IPS-NIHi11 (cell line): ENCODE results near the gene TMEM214.

Experiments used
- DNase-seq: peaks from one replicate; pipeline ENCODE4 v3.0.0; 2012; ENCODE audit warnings: mixed read lengths, low spot score

The TMEM214 gene

DNA sequence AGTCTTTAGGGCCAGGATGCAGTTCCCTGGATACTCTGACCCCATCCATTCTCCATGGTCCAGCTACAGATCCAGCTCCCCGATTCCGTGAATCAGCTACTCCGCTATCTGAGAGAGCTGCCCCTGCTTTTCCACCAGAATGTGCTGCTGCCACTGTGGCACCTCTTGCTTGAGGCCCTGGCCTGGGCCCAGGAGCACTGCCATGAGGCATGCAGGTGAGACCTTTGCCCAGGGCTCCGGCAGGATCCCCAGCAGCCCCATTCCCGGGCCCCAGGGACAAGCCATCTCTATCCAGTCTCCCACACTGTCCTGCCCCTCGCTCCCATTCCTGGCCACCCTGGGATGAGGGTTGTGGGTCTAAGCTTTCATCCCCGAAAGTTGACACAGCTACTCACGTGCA is 7.5 kb downstream of the TMEM214 start:
- no peak for DNase-seq

- DNase-seq: no peak
These were observed 9.0 kb downstream of the TMEM214 start for GRCh38 chr2:27041752-27042151.

GRCh38 chr2:27042159-27042661 is 9.4 kb downstream of the TMEM214 start:
- DNase-seq: no peak

- DNase-seq: no peak
These were observed 10.3 kb downstream of the TMEM214 start for GRCh38 chr2:27042985-27043634.

- DNase-seq: peak; percentile 80
These were observed 16.9 kb downstream of the TMEM214 start for GRCh38 chr2:27049422-27050280.

DNA sequence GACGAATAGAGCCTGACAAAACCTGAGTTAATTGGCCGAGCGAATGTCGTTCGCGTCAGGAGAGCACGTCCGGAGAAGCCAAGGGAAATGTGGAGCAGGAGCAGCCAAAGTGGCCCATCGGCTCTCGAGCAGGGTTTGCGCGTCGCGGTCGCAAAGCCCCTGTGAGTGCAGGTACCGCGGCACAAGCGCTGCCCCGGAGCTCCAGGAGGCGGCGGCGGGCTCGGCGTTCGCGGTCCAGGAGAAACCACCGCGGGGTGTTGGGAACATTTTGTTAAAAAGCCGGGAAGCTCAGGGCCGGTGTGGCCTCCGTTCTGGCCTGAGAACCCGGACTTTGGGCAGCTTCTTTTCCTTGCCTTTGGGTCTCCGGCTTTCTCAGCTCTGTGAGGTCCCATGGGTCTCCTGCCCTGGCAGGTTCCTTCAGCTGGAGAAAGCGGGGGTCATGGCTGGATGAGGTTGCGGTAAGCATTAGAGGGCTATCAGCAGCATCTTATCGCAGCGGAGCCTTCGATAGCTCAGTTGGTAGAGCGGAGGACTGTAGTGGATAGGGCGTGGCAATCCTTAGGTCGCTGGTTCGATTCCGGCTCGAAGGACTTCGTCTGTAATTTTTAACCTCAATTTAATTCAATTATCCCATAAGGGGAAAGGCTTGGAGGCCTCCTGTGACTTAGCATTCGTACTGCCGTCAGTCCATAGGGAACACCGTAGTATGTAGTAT is 17.7 kb downstream of the TMEM214 start:
- peak; percentile 85 for DNase-seq

DNA sequence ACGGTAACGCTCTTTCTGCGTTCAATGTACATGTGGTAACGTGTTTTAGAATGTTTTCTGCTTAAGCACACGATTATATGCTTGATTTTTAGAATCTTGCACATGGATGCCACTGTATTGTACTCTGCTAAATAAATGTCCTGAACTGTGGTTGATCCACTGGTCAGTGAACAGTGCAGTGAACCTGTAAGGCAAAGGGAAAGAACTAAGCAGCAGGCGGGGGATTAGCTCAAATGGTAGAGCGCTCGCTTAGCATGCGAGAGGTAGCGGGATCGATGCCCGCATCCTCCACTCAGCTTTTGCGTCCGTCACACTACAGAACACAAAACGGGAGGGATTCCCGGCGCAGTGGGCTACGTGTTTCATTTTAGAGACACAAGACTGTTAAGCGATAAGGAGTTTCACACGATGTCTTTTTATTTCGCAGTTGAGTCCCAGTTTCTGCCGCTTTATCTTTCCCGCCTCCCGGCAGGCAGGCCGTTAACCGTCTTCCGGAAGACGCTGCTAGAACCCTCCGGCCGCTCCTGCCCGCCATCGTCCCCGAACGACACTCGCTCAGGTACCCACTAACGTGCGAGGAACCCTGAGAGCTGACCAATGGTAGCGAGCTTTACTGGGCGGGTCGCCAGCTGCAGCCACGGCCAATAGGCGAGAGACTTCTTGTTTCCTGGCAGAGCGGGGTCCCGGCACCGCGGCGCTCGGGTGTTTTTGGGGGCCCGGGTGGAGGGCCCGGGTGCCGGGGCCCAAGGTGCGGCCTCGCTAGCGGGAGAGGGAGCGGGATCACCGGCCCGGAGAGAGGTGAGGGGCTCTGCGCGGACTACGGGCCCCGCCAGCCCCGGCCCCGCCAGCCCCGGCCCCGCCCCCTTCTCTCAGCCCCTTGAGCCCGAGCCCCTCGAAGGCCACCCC is 18.5 kb downstream of the TMEM214 start, which contains the start of gene AGBL5:
Gene AGBL5, plus strand, starts transcription at position 673 of the 906 bp plus-strand sequence. CDS start 1,291 bp downstream, outside the sequence.
- peak; percentile 98 for DNase-seq

DNA sequence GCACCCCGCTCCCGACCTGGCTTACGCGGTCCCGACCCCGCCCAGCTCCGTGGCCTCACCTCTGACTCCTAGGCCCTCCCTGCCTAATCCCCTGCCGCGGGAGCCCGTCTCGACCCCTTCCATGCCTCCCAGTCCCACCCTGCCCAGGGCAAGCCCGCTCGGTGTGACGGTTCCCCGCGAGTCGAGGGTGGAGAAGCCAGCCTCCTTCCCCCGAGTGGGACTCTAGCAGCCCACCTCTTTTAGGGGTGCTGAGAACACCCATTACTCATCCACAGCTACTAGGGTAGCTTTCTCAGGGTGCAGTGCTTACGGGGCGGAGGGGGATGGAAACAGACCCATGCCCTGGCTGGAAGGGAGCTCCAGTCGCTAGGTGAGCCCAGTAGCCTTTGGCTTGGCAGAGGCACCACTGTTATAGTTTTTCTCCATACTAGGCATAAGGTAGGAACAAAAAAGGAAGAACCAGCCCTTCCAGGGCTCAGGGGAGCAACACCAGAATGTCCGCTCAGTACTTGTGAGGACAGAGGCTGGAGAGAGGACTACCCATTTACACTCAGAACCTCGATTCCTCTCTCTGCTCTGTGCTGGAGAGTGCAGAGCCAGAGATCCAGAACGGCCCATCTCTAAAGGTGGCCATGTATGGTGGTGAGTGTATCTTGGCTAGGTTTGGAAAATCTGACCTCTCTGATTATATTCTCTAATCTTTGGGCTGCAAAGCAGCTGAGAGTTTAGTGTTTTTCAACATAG is 19.3 kb downstream of the TMEM214 start:
- DNase-seq: peak; percentile 56

DNA sequence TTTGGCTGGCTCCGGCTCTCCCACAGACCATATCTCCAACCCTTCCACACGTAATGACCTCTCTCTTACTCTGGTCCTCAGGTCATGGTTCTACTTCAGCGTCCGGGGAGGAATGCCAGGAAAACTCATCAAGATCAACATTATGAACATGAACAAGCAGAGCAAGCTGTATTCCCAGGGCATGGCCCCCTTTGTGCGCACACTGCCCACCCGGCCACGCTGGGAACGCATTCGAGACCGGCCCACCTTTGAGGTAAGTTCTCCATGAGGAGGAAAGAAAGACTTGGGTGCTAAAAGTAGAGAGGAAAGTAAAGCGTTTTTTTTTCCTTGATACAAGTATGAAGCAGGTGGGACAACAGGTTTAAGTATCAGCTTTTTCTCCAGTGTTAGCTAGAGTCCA is 20.6 kb downstream of the TMEM214 start:
- DNase-seq: no peak

DNA sequence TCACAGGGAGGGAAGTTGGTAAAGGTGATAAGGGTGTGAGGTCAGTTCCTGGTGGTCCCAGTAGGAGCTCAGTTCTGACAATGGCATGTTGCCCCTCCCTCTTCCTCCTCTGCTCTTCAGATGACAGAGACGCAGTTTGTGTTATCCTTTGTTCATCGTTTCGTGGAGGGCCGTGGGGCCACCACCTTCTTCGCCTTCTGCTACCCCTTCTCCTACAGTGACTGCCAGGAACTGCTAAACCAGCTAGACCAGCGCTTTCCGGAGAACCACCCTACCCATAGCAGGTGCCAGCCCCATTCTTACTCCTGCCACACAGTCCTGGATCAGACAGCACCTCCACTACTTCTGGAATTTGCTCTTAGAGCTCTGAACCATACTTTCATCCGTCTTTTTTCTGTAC is 21.0 kb downstream of the TMEM214 start:
- DNase-seq: no peak

DNA sequence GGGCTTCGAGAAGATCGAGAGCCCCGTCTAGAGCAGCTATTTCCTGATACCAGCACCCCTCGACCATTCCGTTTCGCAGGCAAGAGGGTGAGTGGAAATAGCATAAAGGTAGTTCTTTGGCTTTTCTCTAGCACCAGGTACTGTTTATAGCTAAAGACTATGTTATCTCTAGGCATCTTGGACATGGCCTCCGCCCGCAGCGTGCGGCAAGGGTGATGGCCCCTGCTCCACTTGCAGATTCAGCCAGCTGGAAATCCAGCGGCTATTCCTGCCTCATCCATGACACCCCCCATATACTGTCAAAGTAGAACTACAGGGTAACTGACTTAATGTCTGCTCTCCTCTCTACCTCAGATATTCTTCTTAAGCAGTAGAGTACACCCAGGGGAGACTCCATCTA is 22.0 kb downstream of the TMEM214 start:
- DNase-seq: no peak

DNA sequence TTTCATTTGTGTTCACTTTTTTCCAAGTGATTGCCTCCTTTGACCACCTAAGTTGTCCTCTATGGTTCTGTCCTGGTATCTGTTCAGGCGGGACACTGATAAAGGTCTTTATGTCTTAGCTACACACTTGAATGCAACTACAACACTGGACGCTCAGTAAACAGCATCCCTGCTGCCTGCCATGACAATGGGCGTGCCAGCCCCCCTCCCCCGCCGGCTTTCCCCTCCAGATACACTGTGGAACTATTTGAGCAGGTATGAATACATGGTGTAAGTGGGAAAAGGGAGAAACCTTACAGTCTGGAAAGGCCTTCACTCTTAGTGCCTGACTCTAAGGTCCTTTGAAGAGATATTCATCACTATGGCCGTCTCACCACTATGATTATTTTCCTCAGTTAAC is 24.4 kb downstream of the TMEM214 start:
- no peak for DNase-seq

GRCh38 chr2:27058210-27058609 is 25.4 kb downstream of the TMEM214 start:
- DNase-seq: no peak

DNA sequence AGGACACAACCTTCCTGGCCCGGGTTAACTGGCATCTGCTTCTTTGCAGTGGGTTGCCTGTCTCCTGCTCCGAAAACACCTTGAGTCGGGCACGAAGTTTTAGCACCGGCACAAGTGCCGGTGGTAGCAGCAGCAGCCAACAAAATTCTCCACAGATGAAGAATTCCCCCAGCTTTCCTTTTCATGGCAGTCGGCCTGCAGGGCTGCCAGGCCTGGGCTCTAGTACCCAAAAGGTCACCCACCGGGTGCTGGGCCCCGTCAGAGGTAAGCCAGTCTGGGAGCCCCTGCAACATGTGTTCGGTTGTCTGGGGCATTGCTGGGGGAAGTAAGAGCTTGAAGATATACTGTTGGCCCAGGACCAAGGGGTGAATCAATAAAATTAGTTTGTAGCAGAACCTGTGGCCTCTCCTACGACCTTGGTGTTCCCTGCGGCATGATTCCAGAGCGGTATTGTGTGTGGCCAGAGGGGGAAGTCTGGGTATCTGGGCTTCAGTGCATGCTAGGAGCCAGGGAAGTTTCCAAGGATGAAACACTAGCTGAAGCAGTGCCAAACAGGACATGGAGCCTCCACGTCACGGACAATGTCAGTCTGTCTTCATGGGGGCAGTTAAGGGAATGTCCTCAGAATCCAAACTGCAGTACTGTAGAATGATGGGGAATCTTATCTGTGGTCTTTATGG is 26.5 kb downstream of the TMEM214 start:
- DNase-seq: no peak

GRCh38 chr2:27060323-27060722 is 27.6 kb downstream of the TMEM214 start:
- DNase-seq: no peak

- DNase-seq: no peak
These were observed 32.4 kb downstream of the TMEM214 start for GRCh38 chr2:27065128-27065527.

DNA sequence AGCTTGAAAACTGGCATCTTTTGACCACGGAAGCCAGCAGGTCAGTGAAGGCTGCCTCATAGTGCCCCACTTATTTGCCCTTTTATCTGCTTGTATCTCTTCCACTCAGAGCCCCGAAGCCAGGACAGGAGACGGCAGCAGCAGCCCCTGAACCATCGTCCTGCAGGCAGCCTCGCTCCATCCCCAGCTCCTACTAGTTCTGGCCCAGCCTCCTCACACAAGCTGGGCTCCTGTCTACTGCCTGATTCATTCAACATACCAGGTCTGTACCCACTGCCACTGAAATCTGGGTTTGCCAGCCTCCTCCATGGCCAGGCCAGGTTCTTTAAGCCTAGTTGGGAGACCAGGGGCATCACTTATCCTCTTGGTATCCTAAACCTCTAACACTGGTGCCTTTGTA is 34.6 kb downstream of the TMEM214 start:
- DNase-seq: no peak

DNA sequence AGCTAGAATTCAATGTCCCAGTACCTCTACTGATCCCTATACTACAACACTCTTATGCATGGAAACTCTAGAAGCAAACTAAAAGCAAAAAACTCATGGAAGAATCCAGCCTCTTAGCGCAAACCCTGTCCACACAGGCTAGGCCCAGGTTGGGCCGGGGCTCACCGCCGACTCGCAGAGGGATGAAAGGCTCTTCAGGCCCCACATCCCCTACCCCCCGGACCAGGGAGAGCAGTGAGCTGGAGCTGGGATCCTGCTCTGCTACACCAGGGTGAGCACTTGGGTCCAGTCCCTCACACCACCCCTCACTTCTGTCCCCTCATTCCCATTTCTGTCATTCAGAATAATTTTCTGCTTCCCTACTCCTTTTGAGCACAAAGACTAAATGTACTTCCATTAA is 36.7 kb downstream of the TMEM214 start:
- no peak for DNase-seq

DNA sequence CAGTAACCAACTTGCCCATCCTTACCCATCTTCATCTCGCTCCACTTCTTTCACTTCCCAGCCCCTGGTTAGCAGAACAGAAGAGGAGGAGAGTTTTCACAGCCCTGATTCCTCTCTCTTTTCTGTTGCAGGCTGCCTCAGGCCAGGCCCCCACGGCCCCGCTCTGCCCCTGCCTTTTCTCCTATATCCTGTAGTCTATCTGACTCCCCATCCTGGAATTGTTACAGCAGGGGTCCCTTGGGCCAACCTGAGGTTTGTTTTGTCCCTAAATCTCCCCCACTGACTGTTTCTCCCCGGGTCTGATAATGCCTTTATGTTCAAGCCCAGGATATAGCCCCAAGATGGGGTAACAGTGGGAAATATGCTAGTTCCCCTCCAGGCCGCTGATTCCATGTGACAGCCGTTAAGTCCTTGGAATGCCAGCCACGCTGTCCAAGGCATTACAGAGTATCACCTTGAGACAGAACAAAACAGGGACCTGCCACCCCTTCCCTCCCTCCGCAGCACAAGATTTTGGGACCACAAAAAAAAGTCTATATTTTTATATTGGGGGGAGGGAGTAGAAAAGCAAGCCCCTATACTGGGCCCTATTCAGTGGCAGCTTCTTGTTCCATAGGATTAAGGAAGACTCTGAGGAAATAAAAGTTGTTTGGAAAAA is 37.3 kb downstream of the TMEM214 start:
- no peak for DNase-seq
